NOMO-1 (cell line): Measurements from ENCODE around the gene MMP10.

ENCODE experiments used
- DNase-seq, 2 experiments: peaks; one replicate each; lab custom pipeline; 2025; ENCODE audit not compliant: unreplicated experiment in 2 of 2; lab: John Stamatoyannopoulos, UW

Gene MMP10

DNA sequence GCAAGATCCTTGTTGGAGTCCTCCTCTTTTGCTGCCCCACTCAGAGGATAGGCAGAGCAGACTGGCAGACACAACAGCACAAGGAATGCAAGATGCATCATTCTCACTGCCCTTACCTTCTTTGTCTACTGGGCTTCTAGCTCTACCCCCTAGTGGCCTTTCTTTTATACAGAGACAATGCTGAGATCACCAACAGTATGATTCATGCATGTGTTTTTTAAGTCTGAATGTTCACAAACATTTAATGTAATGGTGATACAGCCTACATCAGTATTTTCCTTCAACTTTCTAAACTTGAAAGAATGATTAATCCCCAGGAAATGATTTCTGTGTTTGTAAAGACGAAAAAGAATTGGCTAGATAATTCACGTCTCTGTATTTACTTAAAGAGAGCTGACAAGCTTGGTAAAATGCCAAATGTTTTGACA is at the start of gene MMP10:
Gene MMP10 (minus strand): TSS at position 138 of the 428 bp plus-strand sequence. CDS start 37 bp downstream, at position 101.
- no peak for DNase-seq

DNA sequence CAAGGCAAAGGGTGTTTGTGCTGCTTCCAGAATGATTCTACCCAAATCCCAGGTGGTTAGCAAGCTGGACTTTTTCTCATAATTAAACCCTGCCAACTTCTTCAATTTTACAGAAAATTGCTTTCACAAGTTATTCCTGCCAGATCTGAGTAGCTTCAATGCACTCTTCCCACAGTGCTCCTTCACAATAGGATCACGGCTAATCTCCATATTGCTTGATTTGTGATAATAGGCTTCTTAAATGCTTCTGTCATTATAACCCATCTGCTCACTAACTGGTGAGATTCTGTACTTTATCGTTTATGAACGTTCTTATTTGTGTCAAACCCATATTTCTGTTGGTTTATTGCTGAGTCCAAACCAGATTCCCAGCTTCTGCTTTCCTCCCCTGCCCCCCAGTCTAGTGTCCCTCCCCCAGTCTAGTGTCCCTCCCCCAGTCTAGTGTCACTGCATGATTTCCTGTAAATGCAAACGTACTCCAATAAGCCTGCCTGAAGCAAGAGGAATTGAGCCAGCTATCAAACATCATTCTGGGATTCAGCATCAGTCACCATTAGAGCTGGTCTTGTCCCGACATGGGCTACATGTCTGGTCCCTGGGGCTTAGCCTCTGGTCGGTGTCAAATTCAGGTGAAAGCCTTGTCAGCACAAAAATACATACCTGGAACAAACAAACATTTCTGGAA is 49.0 kb upstream of the MMP10 start:
- no peak for DNase-seq

DNA sequence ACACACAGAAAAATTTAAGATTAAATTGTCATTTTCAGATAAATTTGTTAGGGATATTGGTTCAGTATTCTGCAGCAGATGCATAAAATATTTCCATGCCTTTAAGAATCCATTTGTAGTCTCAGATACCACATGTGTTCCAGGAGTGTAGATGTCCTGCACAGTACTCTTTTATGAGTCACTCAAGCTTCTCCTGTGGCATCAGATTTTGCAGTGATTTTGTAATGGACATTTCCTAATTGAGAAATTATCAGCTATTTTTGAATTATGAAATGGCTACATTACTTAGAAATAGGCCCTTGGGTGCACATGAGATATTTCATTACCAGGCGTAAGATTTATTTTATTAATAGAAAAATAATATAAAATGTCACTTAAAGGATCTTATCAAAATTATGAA is 44.1 kb upstream of the MMP10 start:
- no peak for DNase-seq

DNA sequence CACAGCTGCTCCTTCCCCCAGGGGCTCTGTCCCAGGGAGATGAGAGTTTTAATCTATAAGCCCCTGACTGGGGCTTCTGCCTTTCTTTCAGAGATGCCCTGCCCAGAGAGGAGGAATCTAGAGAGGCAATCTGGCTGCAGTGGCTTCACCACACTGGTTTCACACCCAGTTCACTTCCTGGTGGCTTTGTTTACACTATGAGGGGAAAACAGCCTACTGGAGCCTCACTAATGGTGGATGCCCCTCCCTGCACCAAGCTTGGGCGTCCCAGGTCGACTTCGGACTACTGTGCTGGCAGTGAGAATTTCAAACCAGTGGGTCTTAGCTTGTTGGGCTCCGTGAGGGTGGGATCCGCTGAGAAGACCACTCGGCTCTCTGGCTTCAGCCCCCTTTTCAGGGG is 39.1 kb upstream of the MMP10 start:
- no peak for DNase-seq

DNA sequence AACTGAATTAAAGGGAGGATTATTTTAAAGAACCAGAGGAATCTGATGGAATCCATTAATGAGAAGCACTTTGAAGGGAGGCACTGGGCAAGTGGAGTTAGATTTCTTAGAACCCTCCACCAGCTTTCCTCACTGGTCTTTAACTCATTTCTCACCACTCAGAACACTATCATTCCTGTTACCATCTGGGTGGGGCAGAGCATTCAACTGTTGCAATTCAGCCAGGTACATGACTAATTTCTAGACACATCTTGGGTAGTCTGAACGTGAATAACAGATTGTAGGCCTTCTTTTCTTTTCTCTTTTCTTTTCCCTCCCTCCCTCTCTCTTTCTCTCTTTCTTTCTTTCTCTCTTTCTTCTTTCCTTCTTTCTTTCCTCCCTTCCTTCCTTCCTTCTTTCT is 33.1 kb upstream of the MMP10 start:
- DNase-seq: no peak

DNA sequence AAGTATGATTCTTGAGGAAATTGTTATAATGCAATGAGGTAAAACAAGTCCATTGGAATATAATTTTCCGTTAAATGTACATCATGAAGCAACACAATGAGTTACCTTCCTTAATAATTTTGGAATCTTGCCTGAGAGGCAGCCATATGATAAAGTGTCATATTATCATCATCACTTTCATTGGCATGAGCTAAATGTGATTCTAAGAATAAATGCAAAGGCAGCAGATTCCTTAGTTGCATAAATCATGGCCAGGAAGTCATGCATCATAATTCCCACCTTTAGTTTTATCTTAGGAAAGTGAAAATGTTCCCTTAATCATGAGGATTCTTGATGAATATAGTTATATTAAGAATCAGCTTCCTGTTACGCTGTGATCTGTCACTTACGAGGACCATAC is 31.8 kb upstream of the MMP10 start:
- no peak for DNase-seq

DNA sequence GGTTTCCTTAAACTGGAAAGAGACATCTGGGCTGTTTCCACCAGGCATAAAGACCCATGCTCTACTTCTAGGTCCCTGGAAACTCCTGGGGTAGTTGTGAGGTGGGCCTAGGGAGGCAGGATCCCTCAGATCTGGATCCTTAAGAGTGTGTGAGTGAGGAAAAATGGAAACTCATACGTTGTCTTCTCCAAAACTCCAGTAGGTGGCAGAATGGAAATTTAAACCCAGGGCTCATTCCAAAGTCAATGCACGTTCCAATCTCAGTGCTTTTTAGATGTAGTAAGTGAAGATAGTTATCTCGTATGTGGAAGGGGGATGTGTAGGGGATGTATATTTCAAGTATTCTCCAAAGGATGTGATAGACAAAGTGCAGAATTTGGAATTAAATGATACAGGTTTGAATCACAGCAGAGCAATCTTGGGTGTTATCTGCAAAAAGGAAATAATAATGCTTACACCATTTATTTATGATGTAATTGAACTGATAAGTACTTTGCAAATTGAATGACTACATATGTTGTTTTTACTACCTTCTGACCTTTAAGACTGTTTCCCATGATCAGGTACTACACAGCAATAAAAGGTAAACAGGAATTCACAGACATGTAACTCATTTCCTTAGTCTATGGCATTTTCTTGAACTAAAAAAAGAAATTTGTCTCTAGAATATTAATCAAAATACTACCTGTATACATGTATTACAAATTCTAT is 30.7 kb upstream of the MMP10 start:
- no peak for DNase-seq

DNA sequence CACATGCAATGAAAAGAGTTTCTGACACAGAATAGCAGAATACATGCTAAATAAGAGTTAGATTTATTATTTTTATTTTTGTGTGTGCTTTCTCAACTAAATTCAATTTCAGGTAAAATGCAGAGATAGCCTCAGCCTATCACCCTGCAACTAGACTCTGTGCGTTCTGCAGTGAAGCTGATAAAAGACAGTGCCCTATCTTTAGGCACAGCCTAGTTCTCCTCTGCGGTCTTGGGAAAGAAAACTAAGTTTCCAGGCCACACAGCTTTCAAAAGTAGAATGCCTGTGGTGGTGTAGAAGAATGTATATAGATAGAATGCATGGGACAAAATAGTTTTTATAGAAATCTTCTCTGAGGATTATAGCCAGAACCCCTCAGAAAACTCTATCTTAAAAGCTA is 29.5 kb upstream of the MMP10 start:
- DNase-seq: no peak

DNA sequence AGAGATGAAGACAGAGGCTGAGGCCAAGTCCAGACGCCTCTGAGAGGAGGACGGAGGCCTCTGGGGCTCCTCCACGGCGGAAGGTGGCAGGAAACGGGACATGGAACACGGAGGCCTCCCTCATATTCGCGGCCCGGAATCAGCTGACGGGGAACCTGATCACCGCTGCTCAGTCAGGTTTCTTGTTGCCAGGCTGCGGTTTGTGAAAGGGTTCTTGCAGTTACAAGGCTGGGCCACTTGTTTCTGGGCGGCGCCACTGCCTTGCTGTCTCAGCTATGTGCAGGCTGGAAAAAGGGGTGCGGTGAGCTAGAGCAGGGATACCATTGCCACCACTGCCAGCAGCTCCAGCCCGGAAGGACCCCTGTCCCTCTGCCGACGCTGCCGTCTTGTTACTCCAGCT is 27.5 kb upstream of the MMP10 start:
- DNase-seq: no peak

DNA sequence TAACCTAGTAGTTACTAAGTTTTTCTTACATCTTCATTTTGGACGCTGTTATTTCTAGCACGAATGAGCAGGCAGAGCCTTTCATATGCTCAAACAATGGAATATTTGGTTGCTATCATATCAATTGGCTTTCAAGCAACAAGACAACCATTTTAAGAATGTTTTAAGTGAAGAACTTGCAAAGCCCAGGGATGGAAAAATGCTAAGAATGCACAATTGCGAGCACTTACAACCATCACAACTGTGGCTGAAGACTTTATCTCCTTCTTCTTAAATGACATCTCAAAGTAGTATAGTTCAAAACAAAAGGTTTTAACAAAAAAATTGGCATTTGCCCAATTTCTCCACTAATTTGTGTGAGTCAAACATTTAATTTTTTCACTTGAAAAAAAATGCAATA is 25.9 kb upstream of the MMP10 start:
- DNase-seq: no peak

DNA sequence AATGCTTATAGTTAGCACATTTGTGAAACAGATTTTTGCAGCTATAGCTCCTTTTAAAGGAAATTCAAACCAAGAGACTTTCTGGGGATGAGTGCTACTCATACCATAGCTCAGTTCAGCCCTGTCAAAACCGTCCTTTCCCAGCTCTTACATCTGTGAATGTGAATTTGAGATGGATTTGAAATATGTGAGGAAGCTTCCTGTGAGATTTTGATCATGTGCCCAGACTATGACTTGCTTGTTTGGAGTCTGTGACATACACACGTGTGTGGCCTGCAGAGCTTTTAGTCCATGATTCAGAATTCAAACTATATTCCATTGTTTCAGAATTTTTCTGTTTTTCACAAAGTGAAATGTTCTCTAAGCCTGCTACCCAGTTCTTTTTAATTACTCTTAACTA is 21.9 kb upstream of the MMP10 start:
- no peak for DNase-seq

DNA sequence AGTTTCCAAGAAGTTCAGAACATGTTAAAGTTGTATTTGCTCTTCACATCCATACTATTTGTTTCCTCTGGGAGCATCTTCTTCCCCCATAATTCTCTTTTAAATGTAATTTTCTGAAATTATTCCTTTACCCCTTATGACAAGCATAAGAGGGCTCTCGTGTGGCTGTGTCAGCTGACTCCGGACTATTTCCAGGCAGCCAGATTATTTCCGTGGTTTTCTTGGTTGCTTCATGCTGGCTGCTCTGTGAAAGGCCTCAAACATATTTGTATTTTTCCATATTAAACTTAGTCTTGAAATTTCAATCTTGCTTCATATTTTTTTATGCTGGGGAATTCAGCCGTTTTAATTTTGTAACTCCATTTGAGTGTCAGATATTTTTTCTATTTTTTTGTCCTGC is 20.3 kb upstream of the MMP10 start:
- DNase-seq: no peak

DNA sequence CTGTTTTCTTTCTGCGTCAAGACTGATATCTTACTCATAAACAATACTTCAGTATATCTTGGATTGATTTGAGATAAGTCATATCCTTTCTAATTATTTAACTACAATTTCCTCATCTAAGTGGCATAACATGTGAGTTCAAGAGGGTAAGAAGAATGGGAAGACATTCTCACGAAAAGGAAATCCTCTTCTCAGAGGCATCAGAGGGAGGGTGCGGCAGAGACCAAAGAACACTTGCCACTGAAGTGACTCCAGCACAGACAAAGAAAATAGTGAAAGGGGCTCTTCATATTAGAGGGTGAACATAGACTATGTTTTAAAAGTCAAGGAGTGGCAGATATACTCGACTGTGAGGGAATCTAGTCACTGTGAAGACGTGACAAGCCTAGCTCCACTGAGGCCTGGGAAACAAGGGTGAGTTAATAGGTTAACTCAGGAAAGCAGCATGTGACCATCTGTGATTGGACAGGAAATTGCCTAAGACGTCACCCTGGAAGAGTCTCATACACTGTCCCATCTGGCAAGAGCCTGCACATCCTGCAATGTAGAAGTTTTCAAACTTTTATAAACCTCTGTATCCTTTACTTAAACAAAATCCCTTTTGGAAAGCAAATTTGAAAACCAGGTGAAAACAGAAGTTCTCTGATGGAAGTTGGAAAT is 19.4 kb upstream of the MMP10 start:
- DNase-seq: no peak

DNA sequence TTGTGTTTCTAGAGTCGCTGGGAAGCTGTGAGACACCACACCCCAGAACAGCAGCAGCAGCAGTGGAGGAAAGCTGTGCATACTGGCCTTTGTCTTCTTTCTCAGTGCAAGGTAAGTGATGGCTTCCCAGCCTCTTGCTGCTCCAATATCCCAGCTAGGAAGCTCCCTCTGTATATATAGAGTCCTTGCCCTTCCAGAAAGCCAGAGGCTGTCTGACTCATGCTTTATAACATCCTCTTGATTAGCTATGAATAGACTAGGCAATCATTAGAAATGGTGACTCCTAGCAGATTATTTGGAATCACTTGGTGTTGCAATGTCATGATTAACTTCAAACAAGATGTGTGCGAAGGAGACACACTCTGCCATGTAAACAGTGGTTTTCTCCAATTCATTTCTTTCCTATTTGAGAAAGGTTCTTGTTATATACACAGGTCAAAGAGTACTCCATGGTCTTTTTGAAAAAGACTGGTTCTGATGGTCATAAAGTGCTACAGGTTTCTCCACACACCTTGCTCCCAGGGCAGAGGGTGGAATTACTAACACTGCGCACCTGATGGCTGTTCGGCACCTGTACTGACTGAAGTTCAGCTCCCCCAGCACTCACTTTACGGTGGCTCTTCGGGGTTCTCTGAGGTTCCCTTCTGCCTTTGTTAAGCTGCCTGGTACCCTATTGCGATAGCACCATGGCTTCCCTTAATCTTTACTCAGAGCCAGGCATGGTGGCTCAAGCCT is 17.8 kb upstream of the MMP10 start, which contains the start of gene MMP1:
Gene MMP1 (minus strand): TSS at position 149 of the 735 bp plus-strand sequence. CDS start 68 bp downstream, at position 81.
- no peak for DNase-seq

DNA sequence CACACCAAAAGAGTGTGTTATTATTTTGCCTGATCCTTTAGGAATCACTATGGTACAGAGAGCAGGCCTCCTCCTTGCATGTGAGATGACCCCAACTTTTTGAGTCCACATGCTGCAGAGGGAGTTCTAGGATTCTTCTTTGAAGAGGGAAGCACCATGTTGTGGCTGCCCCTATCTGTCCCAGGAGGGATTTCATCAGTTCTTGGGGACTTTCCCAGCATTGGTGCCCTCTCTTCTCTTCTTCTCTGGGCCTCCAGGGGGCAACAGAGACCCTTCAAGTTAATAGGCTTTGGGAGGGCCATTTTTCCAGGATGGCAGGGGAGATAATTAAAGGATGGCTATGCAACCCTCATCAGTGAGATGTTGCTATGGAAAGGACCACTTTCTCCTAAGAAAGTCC is 14.0 kb upstream of the MMP10 start:
- DNase-seq: no peak

DNA sequence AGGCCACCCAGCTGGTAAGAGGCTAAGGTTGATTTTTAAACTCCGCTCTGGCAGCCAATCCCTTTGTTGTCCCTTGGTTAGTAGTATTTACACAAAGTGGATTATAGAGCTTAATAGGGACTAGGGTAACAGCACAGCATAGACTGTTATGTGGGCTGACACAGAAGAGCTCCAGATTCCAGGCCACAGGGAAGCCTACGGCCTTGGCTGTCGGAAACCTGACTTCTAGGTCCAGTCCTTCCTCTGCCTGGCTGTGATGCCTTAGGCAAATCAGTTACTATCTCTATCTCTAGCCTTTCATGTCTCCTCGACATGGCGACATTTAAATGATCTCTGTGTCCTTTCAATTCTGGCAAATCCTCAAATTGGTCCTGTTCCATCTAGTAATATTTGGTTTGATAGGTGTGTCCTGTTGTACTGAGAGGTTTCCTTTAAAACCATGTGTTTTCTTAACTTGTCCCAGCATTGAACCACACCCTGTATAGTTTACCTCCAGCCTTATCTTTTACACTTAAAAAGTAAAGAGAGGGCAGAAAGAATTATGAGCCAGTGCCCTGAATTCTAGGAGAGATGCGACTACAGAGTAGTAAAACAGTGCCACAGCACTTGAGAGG is 13.4 kb upstream of the MMP10 start:
- no peak for DNase-seq

DNA sequence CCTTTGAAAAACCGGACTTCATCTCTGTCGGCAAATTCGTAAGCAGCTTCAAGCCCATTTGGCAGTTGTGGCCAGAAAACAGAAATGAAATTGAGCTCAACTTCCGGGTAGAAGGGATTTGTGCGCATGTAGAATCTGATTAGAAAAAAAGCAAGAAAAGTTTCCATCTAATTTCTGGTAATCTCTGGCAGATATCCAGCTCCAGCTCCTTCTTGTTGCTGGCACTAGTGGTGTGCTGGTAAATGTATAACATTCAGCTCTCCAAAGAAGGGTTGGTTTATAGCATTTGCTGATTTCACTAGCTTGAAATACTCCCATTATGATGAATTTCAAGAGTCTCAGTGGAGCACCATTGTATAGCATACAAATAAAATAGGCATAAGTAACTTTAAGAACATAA is 12.2 kb upstream of the MMP10 start:
- peak in 1 of 2 experiments; percentile 24 for DNase-seq

DNA sequence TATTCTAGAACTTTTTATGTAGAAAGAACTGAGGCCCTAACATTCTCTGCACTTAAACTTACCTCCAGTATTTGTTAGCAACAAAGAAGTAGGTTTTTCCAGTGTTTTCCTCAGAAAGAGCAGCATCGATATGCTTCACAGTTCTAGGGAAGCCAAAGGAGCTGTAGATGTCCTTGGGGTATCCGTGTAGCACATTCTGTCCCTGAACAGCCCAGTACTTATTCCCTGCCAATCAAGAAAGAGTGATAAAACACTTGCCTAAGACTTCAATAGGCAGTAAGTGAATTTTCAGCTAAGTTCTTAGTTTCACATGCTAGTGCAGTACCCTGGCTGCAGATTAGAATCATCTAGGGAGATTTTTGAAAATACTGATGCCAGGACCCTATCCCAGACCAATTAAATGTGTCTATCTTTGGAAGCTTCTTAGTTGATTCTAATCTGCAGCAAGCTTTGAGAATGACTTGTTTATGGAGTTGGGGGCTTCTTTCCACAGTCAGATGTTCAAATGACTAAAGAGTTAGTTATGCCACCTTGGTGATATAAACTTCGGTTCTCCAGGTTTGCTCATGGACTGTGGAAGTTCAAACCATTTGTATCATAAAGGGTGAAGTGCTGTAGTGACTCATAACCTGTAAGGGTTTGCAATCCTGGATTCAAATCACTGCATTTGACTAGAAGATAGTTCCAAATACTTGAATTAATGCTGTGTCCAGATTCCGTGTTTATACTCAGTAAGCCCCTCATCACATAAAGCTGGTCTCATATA is 11.0 kb upstream of the MMP10 start:
- no peak for DNase-seq

DNA sequence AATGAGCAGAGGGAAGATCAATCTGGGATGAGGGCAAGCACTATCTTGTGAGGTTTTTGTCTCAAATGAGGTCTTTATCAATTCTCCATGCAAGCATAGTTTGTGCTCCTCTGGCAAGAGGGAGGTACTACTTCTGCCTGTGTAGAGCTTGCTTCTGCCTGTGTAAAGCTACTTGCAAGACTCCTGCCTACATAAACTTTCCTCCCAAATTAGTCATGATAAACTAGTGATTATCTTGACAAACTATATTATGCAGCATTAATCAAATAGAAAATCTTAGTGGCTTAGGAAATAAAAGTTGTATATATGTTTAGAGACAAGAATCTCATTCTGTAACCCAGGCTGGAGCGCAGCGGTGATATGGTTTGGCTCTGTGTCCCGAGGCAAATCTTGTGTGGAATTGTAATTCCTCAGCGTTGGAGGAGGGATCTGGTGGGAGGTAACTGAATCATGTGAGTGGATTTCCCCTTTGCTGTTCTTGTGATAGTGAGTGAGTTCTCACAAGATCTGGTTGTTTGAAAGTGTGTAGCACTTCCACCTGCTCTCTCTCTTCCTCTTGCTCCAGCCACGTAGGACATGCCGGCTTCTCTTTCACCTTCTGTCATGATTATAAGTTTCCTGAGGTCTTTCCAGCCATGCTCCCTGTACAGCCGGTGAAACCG is 8.0 kb upstream of the MMP10 start:
- no peak for DNase-seq

DNA sequence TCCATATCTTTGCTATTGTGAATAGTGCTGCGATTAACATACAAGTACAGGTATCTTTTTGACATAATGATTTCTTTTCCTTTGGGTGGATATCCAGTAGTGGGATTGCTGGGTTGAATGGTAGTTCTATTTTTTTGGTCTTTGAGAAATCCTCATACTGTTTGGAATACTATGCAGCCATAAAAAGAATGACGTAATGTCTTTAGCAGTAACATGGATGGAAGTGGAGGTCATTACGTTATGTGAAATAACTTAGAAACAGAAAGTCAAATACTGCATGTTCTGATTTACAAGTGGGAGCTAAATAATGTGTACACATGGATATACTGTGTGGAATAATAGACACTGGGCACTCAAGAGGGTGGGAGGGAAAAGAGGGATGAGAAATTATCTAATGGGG is 4.0 kb upstream of the MMP10 start:
- DNase-seq: no peak
